Activated CD4-positive, alpha-beta T cell treated with anti-CD3 and anti-CD28 coated beads for 4 hours (primary cell): ENCODE results near the gene BRME1.

Source experiments
- DNase-seq, 2 donors: peaks; one replicate each; pipeline ENCODE4 v3.0.0-alpha.2; 2020

The BRME1 gene

DNA sequence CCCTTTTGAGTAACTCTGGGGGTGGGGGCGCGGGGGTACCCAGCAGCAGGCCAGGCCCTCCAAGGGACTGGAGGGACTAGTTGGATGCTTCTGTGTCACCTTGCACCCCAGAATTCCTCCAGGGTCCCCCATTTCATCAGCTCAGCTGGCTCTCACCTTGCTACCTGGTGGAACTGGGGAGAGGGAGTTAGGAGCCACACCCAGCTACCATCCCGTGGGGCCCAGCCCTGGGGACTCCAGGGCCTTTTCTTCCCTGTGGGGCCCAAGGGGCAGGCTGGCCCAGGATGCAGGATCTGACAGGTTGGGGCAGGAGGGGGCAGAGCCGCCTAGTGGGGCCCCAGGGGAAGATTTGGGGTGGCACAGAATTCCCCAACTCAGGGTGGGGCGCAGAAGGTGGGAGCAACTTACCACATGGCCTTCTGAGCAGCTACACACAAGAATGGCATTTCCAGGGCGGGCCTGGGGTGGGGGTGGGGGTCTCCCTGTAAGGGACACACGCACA, 61.7 kb downstream of the BRME1 start:
- no peak for DNase-seq

GRCh38 chr19:13843104-13843921, 62.6 kb downstream of the BRME1 start:
- no peak for DNase-seq

- DNase-seq, result peak; percentile 63 to 75
Measured at GRCh38 chr19:13842291-13843103, 63.4 kb downstream of the BRME1 start.

DNA sequence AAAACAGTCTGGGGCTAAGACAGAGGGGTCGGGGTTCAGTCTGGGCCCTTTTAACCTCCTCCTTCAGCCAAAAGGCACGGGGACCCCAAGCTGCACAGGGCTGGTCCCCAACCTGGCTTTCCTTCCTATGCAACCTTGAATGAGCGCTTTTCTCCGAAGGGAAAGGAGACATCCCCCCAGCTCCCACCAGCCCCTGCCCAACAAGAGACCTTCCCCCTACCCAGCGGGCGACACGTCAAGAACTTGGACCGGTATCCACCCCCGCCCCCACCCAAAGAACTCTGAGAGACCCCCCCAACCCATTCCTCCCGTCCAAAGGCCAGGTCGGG, 64.0 kb downstream of the BRME1 start:
- no peak for DNase-seq

DNA sequence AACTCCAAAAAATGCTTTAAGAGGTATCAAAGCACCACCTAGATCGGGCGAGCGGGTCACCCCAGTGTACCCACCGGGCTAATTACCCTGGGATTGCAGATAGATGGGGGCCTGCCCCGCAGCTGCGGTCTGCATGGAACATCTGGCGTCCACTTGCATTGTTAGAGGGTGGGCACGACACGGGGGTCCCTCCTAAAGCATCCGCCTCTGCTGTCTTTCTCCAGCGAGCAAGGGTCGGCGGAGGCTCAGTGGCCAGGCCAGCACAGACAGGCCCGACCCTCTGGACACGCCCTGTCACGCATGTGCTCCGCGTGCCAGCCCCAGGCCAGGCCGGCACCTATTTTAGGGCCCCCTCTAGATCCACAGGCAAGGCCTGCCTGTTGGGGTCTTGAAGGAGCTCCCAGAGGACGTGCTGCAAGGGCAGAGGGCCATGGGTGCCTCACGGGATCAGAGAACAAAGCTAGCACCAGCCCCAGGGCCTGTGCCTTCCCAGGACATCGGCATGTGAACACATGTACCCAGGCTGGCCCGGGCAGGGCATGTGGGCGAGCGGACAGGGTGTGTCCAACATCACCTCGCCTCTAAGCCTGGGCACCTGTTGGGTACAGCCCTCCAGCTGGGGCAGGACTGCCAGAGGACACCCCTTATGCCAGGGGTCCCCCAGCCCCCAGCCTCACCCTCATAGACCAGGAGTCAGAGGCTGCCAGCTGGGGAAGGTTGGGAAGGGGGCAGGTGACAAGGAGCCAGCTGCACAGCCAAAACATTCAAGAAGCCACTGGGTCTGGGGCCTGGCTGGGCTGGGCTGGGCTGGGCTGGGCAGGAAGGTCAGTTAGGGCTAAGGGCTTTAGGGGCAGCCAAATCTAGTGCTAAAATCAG, 64.6 kb downstream of the BRME1 start:
- DNase-seq, result peak in 1 of 2 donors; percentile 43

- peak in 1 of 2 donors; percentile 58 for DNase-seq
Measured at GRCh38 chr19:13840305-13841085, 65.4 kb downstream of the BRME1 start.

GRCh38 chr19:13839938-13840304, 66.0 kb downstream of the BRME1 start:
- DNase-seq, result peak in 1 of 2 donors; percentile 58

DNA sequence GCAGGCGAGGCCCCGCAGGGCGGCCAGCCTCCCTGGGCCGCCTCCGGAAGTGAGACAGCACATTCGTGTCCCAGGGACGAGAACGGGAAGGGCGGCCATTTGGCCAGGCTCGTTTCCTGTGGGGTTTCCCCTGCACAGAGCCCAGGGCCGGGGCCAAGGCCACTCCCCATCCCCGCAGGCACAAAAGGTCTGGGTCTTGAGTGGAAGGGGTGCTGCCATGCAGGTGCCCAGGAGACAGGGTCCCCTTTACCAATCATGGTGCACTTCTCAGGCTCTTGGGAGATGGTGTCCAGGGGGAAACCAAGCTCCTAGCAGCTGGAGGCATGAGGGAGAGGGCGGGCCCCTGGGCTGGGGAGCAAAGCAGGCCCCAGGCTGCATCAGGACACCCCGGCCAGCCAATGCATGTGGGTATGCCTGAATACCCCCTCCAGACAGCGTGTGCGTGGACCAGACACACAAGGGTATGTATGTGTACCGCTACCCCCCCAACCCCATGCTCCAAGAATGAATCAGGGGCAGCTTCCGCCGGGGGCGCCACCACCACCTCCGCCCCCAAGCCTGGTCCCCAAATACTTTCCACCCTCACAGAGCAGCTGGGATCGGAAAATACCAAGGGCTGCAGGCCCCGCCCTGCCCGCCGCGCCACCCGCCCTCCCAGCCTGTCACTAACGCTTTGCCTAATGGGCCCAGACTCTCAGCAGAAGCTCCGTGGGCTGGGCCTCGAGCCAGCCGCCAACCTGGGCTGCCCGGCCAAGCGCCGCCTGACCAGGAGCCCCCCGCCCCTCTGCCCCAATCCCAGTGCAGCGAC, 66.6 kb downstream of the BRME1 start:
- peak; percentile 86 to 91 for DNase-seq

DNA sequence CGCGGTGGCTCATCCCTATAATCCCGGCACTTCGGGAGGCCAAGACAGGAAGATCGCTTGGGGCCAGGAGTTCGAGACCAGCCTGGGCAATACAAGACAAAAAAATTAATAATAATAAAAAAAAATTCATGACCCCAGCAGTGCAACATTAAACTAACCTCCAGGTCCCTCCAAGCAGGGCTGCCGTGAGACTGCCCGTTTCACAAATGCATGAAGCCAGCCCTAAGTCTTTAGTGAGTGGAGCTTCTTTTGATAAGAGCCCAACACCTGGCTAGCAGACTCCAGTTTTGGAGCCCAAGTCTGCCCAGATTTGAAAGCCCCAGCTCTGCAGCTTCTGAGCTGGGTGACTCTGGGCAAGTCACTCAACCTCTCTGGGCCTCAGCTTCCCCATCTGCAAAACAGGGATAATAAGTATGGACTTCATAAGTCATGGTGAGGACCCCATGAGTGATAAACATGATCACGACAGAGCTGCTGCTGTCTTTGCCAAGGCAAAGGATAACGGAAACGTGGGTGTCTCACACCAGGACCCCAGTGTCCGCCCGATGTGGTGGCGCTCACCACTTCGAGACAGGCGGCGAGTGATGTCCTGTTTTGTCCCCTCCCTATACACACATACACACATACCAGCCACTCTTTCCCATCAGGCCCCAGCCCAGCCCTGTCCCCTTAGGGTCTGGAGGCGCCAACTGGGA, 67.3 kb downstream of the BRME1 start:
- DNase-seq, result no peak

- DNase-seq, result peak in 1 of 2 donors; percentile 19
Measured at GRCh38 chr19:13835791-13836723, 69.9 kb downstream of the BRME1 start.

DNA sequence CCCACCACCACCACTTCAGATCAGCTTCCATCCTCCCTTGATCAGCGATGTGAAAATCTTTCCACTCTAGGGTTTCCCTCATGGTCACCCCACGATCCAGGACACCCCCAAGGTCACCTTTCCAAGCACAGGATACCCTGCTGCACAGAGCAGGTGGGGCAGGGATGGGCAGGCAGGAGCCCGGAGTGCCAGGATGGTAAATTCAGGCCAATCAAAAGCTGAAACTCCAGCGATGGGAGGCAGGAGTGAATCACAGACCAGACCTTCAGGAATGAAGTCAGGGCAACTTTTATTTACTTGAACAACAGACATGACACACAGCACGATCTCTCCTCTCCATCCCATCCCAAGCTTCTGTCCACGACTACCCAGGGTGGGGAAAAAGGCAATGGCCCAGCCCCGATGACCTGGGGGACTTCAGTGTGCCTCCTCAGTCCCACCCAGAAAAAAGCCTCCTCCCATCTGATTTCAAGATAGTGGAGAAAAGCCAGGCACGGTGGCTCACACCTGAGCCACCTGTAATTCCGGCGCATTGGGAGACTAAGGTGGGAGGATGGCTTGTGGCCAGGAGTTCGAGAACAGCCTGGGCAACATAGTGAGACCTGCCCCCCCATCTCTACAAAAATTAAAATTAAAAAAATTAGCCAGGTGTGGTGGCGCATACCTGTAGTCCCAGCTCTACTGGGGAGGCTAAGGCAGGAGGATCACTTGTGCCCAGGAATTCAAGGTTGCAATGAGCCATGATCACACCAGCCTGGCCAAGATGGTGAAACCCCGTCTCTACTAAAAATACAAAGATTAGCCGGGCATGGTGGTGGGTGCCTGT, 71.5 kb downstream of the BRME1 start:
- no peak for DNase-seq

- DNase-seq, result peak; percentile 91 to 93
Measured at GRCh38 chr19:13833330-13834243, 72.3 kb downstream of the BRME1 start.
